H4 (cell line): ENCODE data around the gene SPATA19. TPM values are rescaled to one million over a fixed set of nuclear protein-coding genes. Genes with fewer than 3 reads are reported as not detected.

Experiments used
- total RNA-seq: library from RNA; depleted of rRNA; stranded (reverse); fragments of >200 nt; shearing (Covaris generic); gene quantifications from 2 replicates; pipeline ENCODE4 v1.2.3, GENCODE V29; 2014; rRNA removed

SPATA19 gene
- total RNA-seq, 1 experiment from 2014 or later = not detected

Other genes starting within 250 kb of the SPATA19 start
- gene IGSF9B, start 111.5 kb upstream of the SPATA19 start, total RNA-seq = 0.31 and 1.7 TPM in 2 replicates
- gene JAM3, start 223.6 kb upstream of the SPATA19 start, total RNA-seq = 49.5 and 66.0 TPM in 2 replicates